ENCODE results near the gene MDK. TPM values are rescaled to one million over a fixed set of nuclear protein-coding genes. Genes with fewer than 3 reads are reported as not detected.

The MDK gene
- total and polyA plus RNA-seq, 2 donors (not counting 3 experiments of a cell fraction or from before 2014, with no cell fraction given): 331 to 893 TPM

GRCh38 chr11:46381819-46382645 lies 563 bp downstream of the MDK start:
- H3K9me3 ChIP-seq (replicated peaks; ENCODE audit: control insufficient read depth, insufficient read depth, low read length): no peaks in the 10 kb centered on the region
- BruUV-seq (replicated peaks): TSS peak; percentile 50
- H3K9ac ChIP-seq (replicated peaks; ENCODE audit: extremely low read depth, insufficient read depth, low read length): peak overlapping the region; percentile 80
- H3K4me1 ChIP-seq (ENCODE audit: control insufficient read depth, extremely low read depth, insufficient read depth, low read length): peaks cover 11% of the 10 kb centered on the region
- H3K9me1 ChIP-seq (replicated peaks; ENCODE audit: control insufficient read depth, extremely low read depth, insufficient read depth, low read length): no peaks in the 10 kb centered on the region
- dilution Hi-C loops (cut with MboI; ENCODE audit: extremely low pct_ligation_motif_present, low sequenced_read_pairs) (no loop called here), intact Hi-C loops (cut with micrococcal nuclease) (loop anchor here (1.0 to 2.0 kb wide), 2 partner anchors 10 to 235 kb away; partner anchors contain the start of genes ATG13 and HARBI1)
- H3K27ac ChIP-seq (ENCODE audit: insufficient read depth, low read depth, low read length): peak overlapping the region; percentile 37
- H3K36me3 ChIP-seq (ENCODE audit: control insufficient read depth in 2 of 2, extremely low read depth in 1 of 2, insufficient read depth in 2 of 2, low read length in 2 of 2): peaks cover 0 to 12% of the 10 kb centered on the region in 2 experiments
- H3K4me3 ChIP-seq (replicated peaks in 1 of 3; ENCODE audit: insufficient read depth in 1 of 3, low read depth in 1 of 3, low read length in 3 of 3): peak overlapping the region; percentile 38 to 84 (median 63)
- H2AFZ ChIP-seq (ENCODE audit: low read depth, low read length): peak overlapping the region; percentile 55
- H3K4me2 ChIP-seq (ENCODE audit: insufficient read depth, low read length): peak overlapping the region; percentile 44
- POLR2A ChIA-PET: no interaction called here
- no peaks in the 10 kb centered on the region for H3K79me2 ChIP-seq (ENCODE audit: control insufficient read depth, insufficient read depth, low read length)
- H3K27me3 ChIP-seq (ENCODE audit: control insufficient read depth in 2 of 2, insufficient read depth in 2 of 2, low read length in 2 of 2): no peaks in the 10 kb centered on the region
- CTCF ChIA-PET: interaction anchor here (0.7 to 1.6 kb wide), 10 partner anchors 10 to 236 kb away, joined by 3 to 27 read pairs (median 4); partner anchors contain the start of gene CHRM4
- TF ChIP-seq POLR2A (IDR thresholded peaks at IDR 0.05; ENCODE audit: low read depth, low read length) (peak; percentile 40), GATA2 (IDR thresholded peaks at IDR 0.05; ENCODE audit: insufficient read depth, insufficient read length, low read depth, low read length) (no peak), JUN (IDR thresholded peaks at IDR 0.05; ENCODE audit: borderline replicate concordance, insufficient read depth, insufficient read length, low read depth) (no peak), POLR2AphosphoS5 (IDR thresholded peaks at IDR 0.05; ENCODE audit: insufficient read depth, low read depth, low read length) (no peak)
- TF ChIP-seq, protein P1, sequence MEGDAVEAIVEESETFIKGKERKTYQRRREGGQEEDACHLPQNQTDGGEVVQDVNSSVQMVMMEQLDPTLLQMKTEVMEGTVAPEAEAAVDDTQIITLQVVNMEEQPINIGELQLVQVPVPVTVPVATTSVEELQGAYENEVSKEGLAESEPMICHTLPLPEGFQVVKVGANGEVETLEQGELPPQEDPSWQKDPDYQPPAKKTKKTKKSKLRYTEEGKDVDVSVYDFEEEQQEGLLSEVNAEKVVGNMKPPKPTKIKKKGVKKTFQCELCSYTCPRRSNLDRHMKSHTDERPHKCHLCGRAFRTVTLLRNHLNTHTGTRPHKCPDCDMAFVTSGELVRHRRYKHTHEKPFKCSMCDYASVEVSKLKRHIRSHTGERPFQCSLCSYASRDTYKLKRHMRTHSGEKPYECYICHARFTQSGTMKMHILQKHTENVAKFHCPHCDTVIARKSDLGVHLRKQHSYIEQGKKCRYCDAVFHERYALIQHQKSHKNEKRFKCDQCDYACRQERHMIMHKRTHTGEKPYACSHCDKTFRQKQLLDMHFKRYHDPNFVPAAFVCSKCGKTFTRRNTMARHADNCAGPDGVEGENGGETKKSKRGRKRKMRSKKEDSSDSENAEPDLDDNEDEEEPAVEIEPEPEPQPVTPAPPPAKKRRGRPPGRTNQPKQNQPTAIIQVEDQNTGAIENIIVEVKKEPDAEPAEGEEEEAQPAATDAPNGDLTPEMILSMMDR (IDR thresholded peaks at IDR 0.05; ENCODE audit: extremely low read depth in 1 of 2, insufficient read depth in 1 of 2, low read depth in 1 of 2, low read length in 2 of 2): no peak
- no peaks in the 10 kb centered on the region for H4K20me1 ChIP-seq (replicated peaks; ENCODE audit: control insufficient read depth, extremely low read depth, insufficient read depth, low read length)
- FAIRE-seq: peak; percentile 31
- peak; percentile 52 for DNase-seq (ENCODE audit: low read depth, low spot score)
